MG63 (cell line): ENCODE measurements around the gene FNDC3B. TPM values are rescaled to one million over a fixed set of nuclear protein-coding genes. Genes with fewer than 3 reads are reported as not detected.

Experiments used
- DNase-seq: peaks from one replicate; pipeline ENCODE4 v3.0.0-alpha.2; 2020
- H3K27me3 ChIP-seq: fragments of 250-450 bp; sonication (Bioruptor Pico); 2 replicates; pipeline ENCODE4 v1.5.1; 2020; ENCODE audit warnings: mild to moderate bottlenecking, moderate library complexity
- H3K36me3 ChIP-seq: fragments of 250-450 bp; sonication (Bioruptor Pico); 2 replicates; pipeline ENCODE4 v1.5.1; 2020; ENCODE audit warnings: mild to moderate bottlenecking, moderate library complexity
- H3K4me3 ChIP-seq: fragments of 250-450 bp; sonication (Bioruptor Pico); 2 replicates; pipeline ENCODE4 v1.5.1; 2020; ENCODE audit warnings: mild to moderate bottlenecking, moderate library complexity
- H3K9me3 ChIP-seq: fragments of 250-450 bp; sonication (Bioruptor Pico); 2 replicates; pipeline ENCODE4 v1.5.1; 2020; ENCODE audit warnings: mild to moderate bottlenecking, moderate library complexity
- total RNA-seq: library from RNA; depleted of rRNA; stranded (reverse); fragments of >200 nt; shearing (Covaris generic); gene quantifications from 2 replicates; pipeline ENCODE4 v1.2.3, GENCODE V29; 2014; ENCODE audit warnings: low replicate concordance

FNDC3B gene
- total RNA-seq, 1 experiment from 2014 or later = 53.7 TPM

GRCh38 chr3:172076212-172076611, 36.8 kb downstream of the FNDC3B start:
- DNase-seq = no peak
- H3K4me3 ChIP-seq = no peak overlapping the region
- no peaks in the 10 kb centered on the region for H3K27me3 ChIP-seq
- H3K36me3 ChIP-seq = peaks cover 68% of the 10 kb centered on the region
- no peaks in the 10 kb centered on the region for H3K9me3 ChIP-seq

GRCh38 chr3:172077197-172077757, 37.9 kb downstream of the FNDC3B start:
- DNase-seq = no peak

GRCh38 chr3:172078244-172078643, 38.9 kb downstream of the FNDC3B start:
- Histone ChIP-seq H3K4me3 (no peak overlapping the region), H3K9me3 (no peaks in the 10 kb centered on the region), H3K27me3 (no peaks in the 10 kb centered on the region), H3K36me3 (peaks cover 64% of the 10 kb centered on the region)
- DNase-seq = no peak

More at GRCh38 chr3:172077197-172077757, 37.9 kb downstream of the FNDC3B start:
- H3K36me3 ChIP-seq = peaks cover 65% of the 10 kb centered on the region
- H3K27me3 ChIP-seq = no peaks in the 10 kb centered on the region
- no peaks in the 10 kb centered on the region for H3K9me3 ChIP-seq
- no peak overlapping the region for H3K4me3 ChIP-seq

- Histone ChIP-seq H3K27me3 (no peaks in the 10 kb centered on the region), H3K4me3 (no peak overlapping the region), H3K9me3 (no peaks in the 10 kb centered on the region), H3K36me3 (peaks cover 64% of the 10 kb centered on the region)
- no peak for DNase-seq
These were observed 39.3 kb downstream of the FNDC3B start for GRCh38 chr3:172078721-172079120.

GRCh38 chr3:172079326-172079976, 40.1 kb downstream of the FNDC3B start:
- Histone ChIP-seq H3K4me3 (no peak overlapping the region), H3K9me3 (no peaks in the 10 kb centered on the region), H3K27me3 (no peaks in the 10 kb centered on the region), H3K36me3 (peaks cover 63% of the 10 kb centered on the region)
- no peak for DNase-seq

- H3K4me3 ChIP-seq = no peak overlapping the region
- H3K9me3 ChIP-seq = no peaks in the 10 kb centered on the region
- no peaks in the 10 kb centered on the region for H3K27me3 ChIP-seq
- H3K36me3 ChIP-seq = peaks cover 68% of the 10 kb centered on the region
- DNase-seq = no peak
These were observed 41.1 kb downstream of the FNDC3B start for GRCh38 chr3:172080503-172080902.

- Histone ChIP-seq H3K4me3 (no peak overlapping the region), H3K9me3 (no peaks in the 10 kb centered on the region), H3K27me3 (no peaks in the 10 kb centered on the region), H3K36me3 (peaks cover 63% of the 10 kb centered on the region)
- peak; percentile 71 for DNase-seq
These were observed 42.9 kb downstream of the FNDC3B start for GRCh38 chr3:172082269-172082668.

GRCh38 chr3:172082820-172083513, 43.6 kb downstream of the FNDC3B start:
- Histone ChIP-seq H3K9me3 (no peaks in the 10 kb centered on the region), H3K27me3 (no peaks in the 10 kb centered on the region), H3K36me3 (peaks cover 63% of the 10 kb centered on the region), H3K4me3 (no peak overlapping the region)
- no peak for DNase-seq

GRCh38 chr3:172083995-172084409, 44.6 kb downstream of the FNDC3B start:
- Histone ChIP-seq H3K9me3 (no peaks in the 10 kb centered on the region), H3K36me3 (peaks cover 55% of the 10 kb centered on the region), H3K27me3 (no peaks in the 10 kb centered on the region), H3K4me3 (no peak overlapping the region)
- no peak for DNase-seq

GRCh38 chr3:172084871-172085556, 45.6 kb downstream of the FNDC3B start:
- DNase-seq = no peak
- H3K27me3 ChIP-seq = no peaks in the 10 kb centered on the region
- peaks cover 53% of the 10 kb centered on the region for H3K36me3 ChIP-seq
- no peak overlapping the region for H3K4me3 ChIP-seq
- H3K9me3 ChIP-seq = no peaks in the 10 kb centered on the region

GRCh38 chr3:172085557-172085895, 46.1 kb downstream of the FNDC3B start:
- Histone ChIP-seq H3K27me3 (no peaks in the 10 kb centered on the region), H3K4me3 (no peak overlapping the region), H3K9me3 (no peaks in the 10 kb centered on the region), H3K36me3 (peaks cover 50% of the 10 kb centered on the region)
- DNase-seq = no peak

- Histone ChIP-seq H3K27me3 (no peaks in the 10 kb centered on the region), H3K36me3 (peaks cover 44% of the 10 kb centered on the region), H3K4me3 (no peak overlapping the region), H3K9me3 (no peaks in the 10 kb centered on the region)
- DNase-seq = no peak
These were observed 46.7 kb downstream of the FNDC3B start for GRCh38 chr3:172086071-172086470.

GRCh38 chr3:172087198-172087597, 47.8 kb downstream of the FNDC3B start:
- Histone ChIP-seq H3K36me3 (peaks cover 43% of the 10 kb centered on the region), H3K9me3 (no peaks in the 10 kb centered on the region), H3K4me3 (no peak overlapping the region), H3K27me3 (no peaks in the 10 kb centered on the region)
- no peak for DNase-seq

GRCh38 chr3:172087602-172088580, 48.5 kb downstream of the FNDC3B start:
- Histone ChIP-seq H3K4me3 (no peak overlapping the region), H3K36me3 (peaks cover 41% of the 10 kb centered on the region), H3K9me3 (no peaks in the 10 kb centered on the region), H3K27me3 (no peaks in the 10 kb centered on the region)
- DNase-seq = no peak

- no peak overlapping the region for H3K4me3 ChIP-seq
- peaks cover 30% of the 10 kb centered on the region for H3K36me3 ChIP-seq
- DNase-seq = peak; percentile 34
These were observed 49.9 kb downstream of the FNDC3B start for GRCh38 chr3:172089250-172089649.

GRCh38 chr3:172090035-172090434, 50.7 kb downstream of the FNDC3B start:
- H3K36me3 ChIP-seq = peaks cover 25% of the 10 kb centered on the region
- DNase-seq = no peak

More at GRCh38 chr3:172089250-172089649, 49.9 kb downstream of the FNDC3B start:
- H3K27me3 ChIP-seq = no peaks in the 10 kb centered on the region
- no peaks in the 10 kb centered on the region for H3K9me3 ChIP-seq

More at GRCh38 chr3:172090035-172090434, 50.7 kb downstream of the FNDC3B start:
- H3K9me3 ChIP-seq = no peaks in the 10 kb centered on the region
- no peak overlapping the region for H3K4me3 ChIP-seq
- H3K27me3 ChIP-seq = no peaks in the 10 kb centered on the region
